ENCODE measurements around the gene SLC22A5. TPM values are rescaled to one million over a fixed set of nuclear protein-coding genes. Genes with fewer than 3 reads are reported as not detected.
A peak's percentile ranks its signal among the peaks of the same experiment; 100 is the strongest.

Gene SLC22A5
- total RNA-seq, 2 donors from 2014 or later, result 8.6 to 17.6 TPM

DNA sequence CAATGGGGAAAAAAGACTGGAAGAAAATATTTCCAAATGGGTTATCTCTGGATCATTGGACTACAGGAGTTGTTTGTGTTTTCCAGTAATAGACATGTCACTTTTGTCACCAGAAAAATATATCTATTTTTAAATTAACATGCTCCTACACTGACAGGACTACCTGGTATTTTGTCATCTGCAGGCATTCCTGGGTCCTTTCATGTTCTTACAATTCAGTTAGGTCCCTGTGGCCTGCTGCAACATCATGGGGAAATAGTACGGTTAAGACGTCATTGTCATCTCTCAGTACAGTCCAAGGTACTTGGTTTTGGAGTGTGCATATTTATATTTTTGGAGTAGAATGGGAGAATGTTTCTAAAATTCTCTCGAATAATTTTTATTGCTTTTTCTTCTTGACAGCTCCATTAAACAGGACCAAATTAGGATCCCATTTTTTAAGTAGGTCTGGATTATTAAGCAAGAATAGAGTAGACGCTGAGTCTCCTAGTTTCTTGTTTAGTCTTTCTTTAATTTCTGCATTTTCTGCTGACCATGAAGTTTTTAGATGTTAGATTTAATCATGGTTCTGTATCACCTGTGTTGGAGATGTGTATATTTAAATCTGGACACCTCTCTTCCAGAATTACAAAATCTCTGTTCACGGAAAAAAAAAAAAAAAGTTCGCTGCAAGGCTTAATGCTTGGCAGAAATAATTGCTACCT is 46.9 kb downstream of the SLC22A5 start:
- no peak for DNase-seq (ENCODE audit: low spot score)
- Histone ChIP-seq H3K27ac (peak overlapping the region in 1 of 2 donors; percentile 52), H3K27me3 (no peaks in the 10 kb centered on the region), H3K36me3 (peaks cover 9% of the 10 kb centered on the region), H3K4me1 (peaks cover 0 to 95% of the 10 kb centered on the region in 2 donors), H3K9me3 (no peaks in the 10 kb centered on the region), H3K4me3 (no peak overlapping the region)
- TF ChIP-seq, protein P1, sequence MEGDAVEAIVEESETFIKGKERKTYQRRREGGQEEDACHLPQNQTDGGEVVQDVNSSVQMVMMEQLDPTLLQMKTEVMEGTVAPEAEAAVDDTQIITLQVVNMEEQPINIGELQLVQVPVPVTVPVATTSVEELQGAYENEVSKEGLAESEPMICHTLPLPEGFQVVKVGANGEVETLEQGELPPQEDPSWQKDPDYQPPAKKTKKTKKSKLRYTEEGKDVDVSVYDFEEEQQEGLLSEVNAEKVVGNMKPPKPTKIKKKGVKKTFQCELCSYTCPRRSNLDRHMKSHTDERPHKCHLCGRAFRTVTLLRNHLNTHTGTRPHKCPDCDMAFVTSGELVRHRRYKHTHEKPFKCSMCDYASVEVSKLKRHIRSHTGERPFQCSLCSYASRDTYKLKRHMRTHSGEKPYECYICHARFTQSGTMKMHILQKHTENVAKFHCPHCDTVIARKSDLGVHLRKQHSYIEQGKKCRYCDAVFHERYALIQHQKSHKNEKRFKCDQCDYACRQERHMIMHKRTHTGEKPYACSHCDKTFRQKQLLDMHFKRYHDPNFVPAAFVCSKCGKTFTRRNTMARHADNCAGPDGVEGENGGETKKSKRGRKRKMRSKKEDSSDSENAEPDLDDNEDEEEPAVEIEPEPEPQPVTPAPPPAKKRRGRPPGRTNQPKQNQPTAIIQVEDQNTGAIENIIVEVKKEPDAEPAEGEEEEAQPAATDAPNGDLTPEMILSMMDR (IDR thresholded peaks at IDR 0.05), result no peak

DNA sequence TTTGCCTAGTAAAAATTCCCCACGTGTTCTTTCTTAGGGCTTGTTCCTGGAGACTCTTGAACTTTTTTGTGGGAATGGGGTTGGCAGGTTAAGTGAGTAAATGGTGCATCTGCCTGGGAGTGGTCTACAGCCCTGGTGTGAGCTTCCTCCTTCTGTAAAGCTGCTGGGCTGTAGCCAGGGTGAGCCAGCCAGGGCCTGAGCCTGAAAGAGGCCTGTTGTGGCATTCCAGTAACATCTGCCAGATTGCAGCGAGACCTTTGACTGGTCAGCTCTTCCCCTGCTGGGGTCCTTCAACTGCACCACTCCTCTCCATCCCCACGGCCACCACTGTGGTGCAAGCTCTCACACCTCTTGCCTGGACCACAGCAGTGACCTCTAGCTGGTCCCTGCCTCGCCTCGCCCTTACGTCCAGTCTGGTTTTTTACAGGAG is 47.5 kb downstream of the SLC22A5 start:
- H3K36me3 ChIP-seq, result peaks cover 9% of the 10 kb centered on the region
- H3K4me3 ChIP-seq, result no peak overlapping the region
- H3K27ac ChIP-seq, result peak overlapping the region in 1 of 2 donors; percentile 52
- TF ChIP-seq, protein P1 (IDR thresholded peaks at IDR 0.05), result no peak
- DNase-seq (ENCODE audit: low spot score), result no peak
- no peaks in the 10 kb centered on the region for H3K9me3 ChIP-seq
- no peaks in the 10 kb centered on the region for H3K27me3 ChIP-seq
- H3K4me1 ChIP-seq, result peaks cover 0 to 92% of the 10 kb centered on the region in 2 donors

DNA sequence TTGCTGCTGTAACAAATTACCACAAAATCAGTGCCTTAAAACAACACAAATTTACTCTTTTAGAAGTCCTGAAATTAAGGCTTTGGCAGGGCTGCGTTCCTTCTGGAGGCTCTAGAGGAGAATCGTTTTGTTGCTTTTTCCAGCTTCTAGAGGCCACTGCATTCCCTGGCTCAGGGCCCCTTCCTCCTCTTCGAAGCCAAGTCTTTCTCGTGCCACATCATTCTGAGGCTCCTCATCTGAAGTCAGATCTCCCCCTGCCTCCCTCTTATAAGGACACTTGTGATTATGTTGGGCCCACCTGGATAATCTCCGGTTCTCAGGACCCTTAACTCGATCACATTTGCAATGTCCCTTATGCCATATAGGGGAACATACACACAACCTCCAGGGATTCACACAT is 48.0 kb downstream of the SLC22A5 start:
- H3K4me1 ChIP-seq, result peaks cover 0 to 92% of the 10 kb centered on the region in 2 donors
- TF ChIP-seq, protein P1 (IDR thresholded peaks at IDR 0.05), result no peak

DNA sequence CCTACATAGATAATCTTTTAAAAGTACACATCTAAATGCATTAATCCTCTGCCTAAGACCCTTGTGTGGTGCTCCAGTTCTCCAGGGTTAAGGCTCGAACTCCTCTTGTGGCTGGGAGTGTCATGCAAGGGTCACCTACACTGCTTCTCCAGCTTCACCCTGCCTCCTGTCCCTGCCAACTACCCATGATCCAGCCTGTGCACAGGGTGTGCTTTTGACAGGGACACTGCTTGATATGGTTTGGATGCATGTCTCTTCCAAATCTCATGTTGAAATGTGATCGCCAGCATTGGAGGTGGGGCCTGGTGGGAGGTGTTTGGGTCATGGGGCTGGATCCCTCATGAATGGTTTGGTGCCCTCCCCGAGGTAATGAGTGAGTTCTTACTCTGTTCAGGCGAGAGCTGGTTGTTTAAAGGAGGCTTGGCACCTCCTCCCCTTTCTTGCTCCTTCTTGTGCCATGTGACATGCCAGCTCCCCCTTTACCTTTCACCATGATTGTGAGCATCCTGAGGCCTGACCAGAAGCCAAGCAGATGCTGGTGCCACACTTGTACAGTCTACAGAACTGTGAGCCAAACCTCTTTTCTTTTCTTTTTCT is 48.5 kb downstream of the SLC22A5 start:
- Histone ChIP-seq H3K36me3 (peaks cover 9% of the 10 kb centered on the region), H3K27ac (peak overlapping the region; percentile 27 to 52), H3K9me3 (no peaks in the 10 kb centered on the region), H3K4me3 (no peak overlapping the region), H3K27me3 (no peaks in the 10 kb centered on the region), H3K4me1 (peaks cover 0 to 92% of the 10 kb centered on the region in 2 donors)
- no peak for DNase-seq (ENCODE audit: low spot score)
- TF ChIP-seq, protein P1 (IDR thresholded peaks at IDR 0.05), result no peak

More for the DNA sequence above, 48.0 kb downstream of the SLC22A5 start:
- Histone ChIP-seq H3K9me3 (no peaks in the 10 kb centered on the region), H3K36me3 (peaks cover 9% of the 10 kb centered on the region), H3K27me3 (no peaks in the 10 kb centered on the region), H3K4me3 (no peak overlapping the region), H3K27ac (peak overlapping the region; percentile 27 to 52)
- DNase-seq (ENCODE audit: low spot score), result no peak

DNA sequence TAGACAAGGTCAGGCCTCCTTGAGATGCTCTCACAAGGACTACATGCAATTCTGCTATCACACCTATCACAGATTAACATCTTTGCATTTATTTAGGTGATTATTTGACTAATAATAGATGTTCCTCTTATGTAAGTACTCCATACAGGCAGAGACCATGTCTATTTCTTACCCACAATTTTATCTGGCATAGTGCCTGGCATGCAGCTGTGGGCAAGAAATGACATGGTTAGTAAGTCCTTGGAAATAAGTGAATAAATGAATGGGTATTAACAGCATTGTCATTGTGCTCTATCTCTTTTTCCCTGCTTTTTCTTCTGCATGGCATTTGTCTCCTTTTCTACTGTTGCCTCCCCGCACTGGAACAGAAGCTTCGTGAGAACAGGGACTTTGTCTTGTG is 49.4 kb downstream of the SLC22A5 start:
- Histone ChIP-seq H3K27ac (peak overlapping the region; percentile 33 to 52), H3K4me3 (no peak overlapping the region), H3K9me3 (no peaks in the 10 kb centered on the region), H3K4me1 (peaks cover 0 to 92% of the 10 kb centered on the region in 2 donors), H3K36me3 (peaks cover 13% of the 10 kb centered on the region), H3K27me3 (no peaks in the 10 kb centered on the region)
- no peak for DNase-seq (ENCODE audit: low spot score)
- TF ChIP-seq, protein P1 (IDR thresholded peaks at IDR 0.05), result no peak

All from right atrium auricular region (tissue), 2 donors.